Astrocyte (in vitro differentiated cells and primary cell): ENCODE results near the gene FAM47E.

Experiments
- CTCF ChIP-seq: IDR thresholded peaks from 2 replicates; pipeline ENCODE4 v1.5.1; 2011; ENCODE audit warnings: low read depth, mild to moderate bottlenecking, inconsistent platforms, low read length, moderate library complexity; ENCODE audit not compliant: insufficient read depth
- EZH2 ChIP-seq: IDR thresholded peaks from 2 replicates; pipeline ENCODE4 v1.6.1; 2012; ENCODE audit warnings: mild to moderate bottlenecking, low read length, inconsistent platforms; ENCODE audit not compliant: insufficient read depth

DNA sequence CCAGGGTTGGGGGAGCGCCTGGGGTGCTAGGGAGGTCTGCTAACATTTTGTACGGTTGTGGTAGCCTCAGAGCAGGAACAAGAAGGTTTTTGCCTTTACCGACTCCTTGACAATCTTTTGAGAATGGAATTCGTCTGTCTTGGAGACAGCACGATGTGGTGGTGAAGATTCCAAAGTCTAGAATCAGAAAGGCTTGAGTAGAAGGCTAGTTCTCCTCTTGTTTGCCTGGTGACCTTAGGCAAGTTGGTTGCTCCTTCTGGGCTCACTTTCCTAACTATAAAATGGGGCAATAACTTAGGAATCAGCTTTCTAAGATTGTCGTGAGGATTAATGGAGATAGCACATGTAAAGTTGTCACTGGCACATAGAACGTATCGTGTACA lies 741 bp downstream of the FAM47E start:
- TF ChIP-seq CTCF: no peak
- no peak for TF ChIP-seq EZH2
